ENCODE results near the gene EXOC7.
"Not testable (repeated sequence)": the region's sequence is repeated elsewhere in the genome, so short reads cannot be mapped to it uniquely, and the experiment has no call there.

EXOC7 gene

DNA sequence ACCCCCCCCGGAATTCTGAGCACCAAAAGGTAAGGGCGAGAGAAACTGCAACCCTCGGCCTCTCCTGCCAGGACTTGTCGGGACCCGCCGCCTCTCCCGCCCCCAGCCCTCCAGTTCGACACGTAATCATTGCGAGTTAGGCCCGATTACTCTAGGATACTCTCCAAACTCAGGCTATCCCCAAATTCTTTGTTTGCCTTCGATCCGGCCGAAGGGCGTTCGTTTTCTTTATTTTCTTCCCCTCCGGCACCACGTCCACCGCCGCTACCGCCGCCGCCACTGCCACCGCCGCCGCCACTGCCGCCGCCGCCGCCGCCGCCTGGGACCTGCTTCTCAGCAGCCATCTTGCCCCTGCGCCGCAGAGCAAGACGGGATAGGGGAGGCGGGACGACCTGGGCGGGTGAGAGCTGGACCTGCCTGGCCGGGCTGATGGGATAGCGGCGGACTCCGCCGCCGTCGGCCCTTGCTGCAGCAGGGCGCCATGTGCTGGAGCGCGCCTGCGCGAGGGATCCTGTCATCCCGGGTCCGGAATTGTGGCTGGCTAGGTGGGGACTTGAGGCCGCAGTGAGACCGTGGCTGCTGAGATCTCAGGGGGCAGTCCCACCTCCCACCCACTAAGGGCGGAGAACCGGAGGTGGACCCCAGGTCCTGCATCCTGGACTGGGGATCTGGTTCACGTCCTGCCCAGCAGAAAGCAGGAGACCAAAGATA lies 31.3 kb downstream of the EXOC7 start, which contains the start of gene SRP68:
Gene SRP68, minus strand, starts transcription at position 370 of the 711 bp plus-strand sequence. Its CDS starts 26 bp downstream, at position 344.
- peak; percentile 75 to 76 for DNase-seq

GRCh38 chr17:76071531-76072147 lies 31.9 kb downstream of the EXOC7 start:
- no peak for DNase-seq

GRCh38 chr17:76065775-76066174 lies 37.8 kb downstream of the EXOC7 start:
- no peak for DNase-seq

DNA sequence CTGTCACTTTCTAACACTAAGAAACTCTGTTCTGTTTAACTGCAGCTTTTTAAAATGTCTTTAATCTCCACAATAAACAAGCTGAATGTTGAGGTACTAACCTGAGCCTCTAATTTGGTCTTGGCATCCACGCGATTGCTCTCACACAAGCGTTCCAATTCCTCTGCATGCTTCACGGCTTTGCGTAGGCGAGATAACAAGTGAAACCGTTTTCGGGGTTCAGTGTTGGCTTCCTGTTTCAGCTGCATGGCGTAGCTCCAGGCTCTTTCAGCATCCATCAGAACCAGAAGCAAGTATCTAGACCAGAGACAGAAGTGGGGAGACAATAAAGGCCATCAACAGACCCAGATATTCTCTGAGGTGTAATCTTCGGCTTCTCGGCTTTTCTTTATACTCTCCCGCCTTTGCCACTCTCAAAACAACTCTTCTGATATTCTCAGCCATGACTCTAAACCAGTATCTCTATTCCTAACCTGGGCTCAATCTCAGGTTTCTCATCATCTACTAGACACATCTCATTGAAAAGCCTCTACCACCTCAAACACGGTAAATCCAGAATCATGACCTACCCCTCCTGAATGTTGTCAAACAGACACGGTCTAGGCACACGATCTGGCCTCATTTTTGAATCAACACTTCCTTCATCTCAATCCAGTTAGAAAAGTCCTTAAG lies 39.6 kb downstream of the EXOC7 start:
- DNase-seq: peak; percentile 45 to 59

DNA sequence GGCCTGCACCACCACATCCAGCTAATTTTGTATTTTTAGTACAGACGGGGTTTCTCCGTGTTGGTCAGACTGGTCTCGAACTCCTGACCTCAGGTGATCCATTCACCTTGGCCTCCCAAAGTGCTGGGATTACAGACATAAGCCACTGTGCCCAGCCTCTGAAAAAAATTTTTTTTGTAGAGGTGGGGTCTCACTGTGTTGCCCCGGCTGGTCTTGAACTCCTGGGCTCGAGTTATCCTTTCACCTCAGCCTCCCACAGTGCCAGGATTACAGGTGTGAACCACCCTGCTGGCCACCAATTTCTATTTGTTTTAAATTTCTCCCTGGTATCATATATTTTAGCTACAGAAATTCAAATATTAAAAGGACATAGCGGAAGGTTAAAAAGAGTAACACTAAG lies 45.3 kb downstream of the EXOC7 start:
- DNase-seq: not testable (repeated sequence)

GRCh38 chr17:76056882-76057281 lies 46.7 kb downstream of the EXOC7 start:
- DNase-seq: no peak

- no peak for DNase-seq
These were observed 49.5 kb downstream of the EXOC7 start for GRCh38 chr17:76054112-76054476.

DNA sequence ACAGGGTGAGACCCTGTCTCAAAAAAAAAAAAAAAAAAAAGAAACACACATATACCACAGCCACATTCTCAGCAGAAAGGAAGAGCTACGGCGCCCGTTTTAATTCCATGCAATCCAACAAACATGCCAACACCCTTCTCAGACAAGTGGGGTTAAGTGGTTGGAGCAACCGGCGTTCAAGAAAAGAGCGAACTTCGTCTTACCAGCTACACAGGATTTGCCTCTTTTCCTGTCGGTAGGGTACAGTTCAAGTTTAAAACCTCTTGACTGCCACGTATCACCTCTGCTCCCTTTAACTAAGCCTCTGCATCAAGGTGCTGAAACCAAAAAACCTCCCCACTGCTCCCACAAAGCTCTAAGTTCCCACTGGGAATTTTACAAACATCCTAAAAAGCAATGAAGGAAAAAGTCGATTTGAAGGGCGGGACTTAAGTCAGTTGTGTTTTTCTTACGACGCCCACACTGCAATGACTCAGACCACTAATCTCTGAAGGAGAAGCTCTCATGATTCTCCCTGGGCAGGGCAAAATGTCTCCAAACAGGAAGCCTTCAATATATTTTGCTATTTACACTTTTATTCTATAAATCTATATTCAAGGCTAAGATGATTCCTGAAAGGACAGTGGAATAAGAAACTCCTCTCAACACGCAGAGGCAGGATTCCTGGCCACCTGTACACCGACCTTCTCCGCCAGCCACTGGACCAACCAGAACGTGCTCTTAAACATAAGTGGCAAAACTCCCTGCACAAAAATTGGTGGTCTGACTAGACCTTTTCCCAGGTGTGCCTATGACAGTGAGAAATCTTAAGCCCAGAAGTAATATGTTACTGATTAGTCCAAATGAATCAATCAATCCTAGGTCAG lies 50.1 kb downstream of the EXOC7 start:
- peak in 1 of 2 experiments; percentile 27 for DNase-seq

DNA sequence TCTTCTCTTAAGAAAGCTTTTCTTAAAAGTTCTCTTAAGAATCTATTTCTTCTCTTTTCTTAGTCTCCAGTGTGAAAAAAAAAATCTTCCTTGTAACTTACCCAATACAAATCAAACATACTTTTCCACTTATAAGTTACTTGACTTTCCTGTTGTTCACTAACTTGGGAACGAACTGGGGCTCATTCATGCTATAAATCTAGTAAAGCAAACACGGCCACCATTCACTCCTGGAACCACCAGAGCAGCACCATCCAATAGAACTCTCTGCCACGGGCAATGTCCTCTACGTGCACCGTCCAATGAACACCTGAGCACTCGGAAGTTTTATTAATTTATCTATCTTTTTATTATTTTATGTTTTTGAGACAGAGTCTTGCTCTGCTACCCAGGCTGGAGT lies 52.0 kb downstream of the EXOC7 start:
- DNase-seq: no peak

- no peak for DNase-seq
These were observed 52.8 kb downstream of the EXOC7 start for GRCh38 chr17:76050538-76051467.

DNA sequence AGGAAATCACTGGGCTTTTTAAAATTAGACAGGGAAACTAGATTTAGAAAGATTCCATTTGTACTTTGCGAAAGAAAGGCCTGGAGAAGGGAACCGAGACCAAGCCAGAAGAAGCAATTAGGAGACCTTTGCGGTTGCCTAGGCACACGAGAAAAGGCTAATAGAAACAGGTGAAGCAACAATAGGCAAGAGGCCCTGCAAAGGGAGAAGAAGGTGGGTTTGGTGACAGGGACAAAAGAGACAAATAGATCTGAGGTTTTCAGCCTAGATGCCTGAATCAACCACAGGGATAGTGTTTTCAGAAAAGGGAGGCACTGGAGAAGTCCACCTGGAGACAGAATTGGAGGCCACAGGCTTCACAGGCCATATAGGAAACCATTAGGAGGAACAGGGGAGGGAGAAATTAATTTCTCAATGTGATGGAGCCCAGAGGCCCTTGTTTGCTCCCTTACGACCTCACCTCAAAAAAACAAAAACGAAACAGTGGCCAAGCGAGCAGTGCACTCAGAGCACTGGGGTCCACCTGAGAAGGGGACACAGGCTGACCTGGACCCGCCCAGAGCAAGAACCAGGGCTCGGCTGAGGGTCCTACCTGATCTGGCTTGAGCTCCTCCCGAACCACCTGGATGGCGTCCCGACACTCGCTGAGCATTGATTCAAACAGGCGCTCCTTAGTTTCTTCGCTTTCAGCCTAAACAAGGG lies 53.6 kb downstream of the EXOC7 start:
- DNase-seq: no peak

- no peak for DNase-seq
These were observed 54.3 kb downstream of the EXOC7 start for GRCh38 chr17:76049239-76049638.

GRCh38 chr17:76048711-76049110 lies 54.9 kb downstream of the EXOC7 start:
- DNase-seq: no peak

- no peak for DNase-seq
These were observed 55.5 kb downstream of the EXOC7 start for GRCh38 chr17:76048025-76048605.

GRCh38 chr17:76046064-76046463 lies 57.5 kb downstream of the EXOC7 start:
- no peak for DNase-seq

DNA sequence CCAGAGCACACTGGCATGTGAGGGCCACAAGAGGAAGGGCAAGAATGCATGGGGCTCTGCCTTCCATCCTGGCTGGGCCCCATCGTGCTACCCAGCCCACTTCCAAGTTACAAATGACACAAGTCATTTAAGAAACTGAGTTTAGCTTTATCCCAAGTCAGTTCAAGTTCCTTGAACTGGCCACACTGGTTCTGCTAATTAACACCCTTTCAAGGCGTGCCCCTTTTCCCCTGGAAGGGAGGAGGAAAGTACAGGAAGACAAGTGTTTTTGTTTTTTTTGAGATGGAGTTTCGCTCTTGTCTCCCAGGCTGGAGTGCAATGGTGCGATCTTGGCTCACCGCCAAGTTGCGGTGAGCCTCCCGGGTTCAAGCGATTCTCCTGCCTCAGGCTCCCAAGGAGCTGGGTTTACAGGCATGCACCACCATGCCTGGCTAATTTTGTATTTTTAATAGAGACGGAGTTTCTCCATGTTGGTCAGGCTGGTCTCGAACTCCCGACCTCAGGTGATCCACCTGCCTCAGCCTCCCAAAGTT lies 59.0 kb downstream of the EXOC7 start:
- not testable (repeated sequence) for DNase-seq

DNA sequence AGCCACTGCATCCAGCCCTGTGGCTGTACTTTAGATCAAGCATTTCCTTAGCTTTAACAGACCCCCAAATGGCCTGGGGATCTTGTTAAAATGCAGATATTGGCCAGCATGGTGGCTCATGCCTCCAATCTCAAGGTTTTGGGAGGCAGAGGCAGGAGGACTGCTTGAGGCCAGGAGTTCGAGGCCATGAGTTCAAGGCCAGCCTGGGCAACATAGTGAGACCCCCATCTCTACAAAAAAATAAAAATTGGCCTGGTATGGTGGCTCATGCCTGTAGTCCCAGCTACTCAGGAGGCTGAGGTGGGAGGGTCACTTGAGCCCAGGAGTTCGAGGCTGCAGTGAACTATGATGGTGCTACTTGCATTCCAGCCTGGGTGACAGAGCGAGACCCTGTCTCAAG lies 60.7 kb downstream of the EXOC7 start:
- DNase-seq: not testable (repeated sequence)

DNA sequence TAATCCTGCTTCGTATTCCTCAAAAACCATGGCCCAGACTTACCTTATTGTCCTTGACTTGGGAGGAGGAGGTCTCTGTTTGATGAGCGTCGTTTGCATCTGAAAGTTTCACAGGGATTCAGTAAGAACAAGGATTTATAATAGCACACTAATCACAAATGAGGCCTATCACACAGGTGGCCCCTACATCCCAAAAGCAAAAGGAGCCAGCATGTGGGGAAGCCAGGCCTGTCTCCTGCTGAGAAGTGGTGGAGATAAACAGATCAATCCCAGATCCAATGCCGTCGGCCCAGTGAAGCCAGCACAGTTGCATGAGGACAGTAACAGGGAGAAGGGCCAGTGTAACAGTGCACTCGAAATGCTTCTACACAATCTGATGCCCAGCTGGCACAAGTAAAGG lies 63.2 kb downstream of the EXOC7 start:
- DNase-seq: no peak

DNA sequence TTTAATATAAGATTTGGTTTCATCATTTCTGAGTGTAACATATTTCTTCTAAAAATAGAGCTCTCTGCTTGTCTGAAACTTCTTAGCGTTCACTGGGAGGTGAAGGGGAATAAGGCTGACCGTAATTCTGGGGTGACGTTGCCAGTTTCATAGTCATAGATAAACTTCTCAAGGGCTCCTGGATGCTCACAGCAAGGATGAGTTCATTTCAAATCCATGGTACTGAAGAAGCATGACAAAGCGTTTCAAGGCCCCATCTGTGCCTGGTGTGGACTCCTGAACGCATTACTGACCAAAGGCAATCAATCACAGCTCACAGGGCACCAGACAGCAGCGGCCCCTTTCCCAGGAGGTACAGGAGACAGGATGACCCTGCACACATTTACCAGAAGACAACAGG lies 64.5 kb downstream of the EXOC7 start:
- DNase-seq: no peak

DNA sequence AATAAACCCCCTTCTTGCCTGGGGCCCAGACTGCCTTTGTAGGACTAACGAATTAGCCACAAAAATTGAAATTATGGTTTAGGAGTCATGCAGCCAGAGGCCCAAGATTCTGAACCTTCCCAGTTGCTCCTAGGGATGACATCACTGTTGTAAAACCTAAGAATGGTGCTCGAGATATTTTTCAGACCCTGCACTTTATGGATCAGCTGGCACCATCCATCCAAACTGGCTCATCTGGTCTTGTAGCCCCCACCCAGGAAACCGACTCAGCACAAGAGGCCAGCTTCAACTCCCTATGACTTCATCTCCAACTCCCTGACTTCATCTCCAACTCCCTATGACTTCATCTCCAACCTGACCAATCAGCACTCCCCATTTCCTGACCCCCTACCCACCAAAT lies 65.5 kb downstream of the EXOC7 start:
- DNase-seq: no peak
